Panc1 (cell line): Measurements from ENCODE around the gene THAP4. TPM values are rescaled to one million over a fixed set of nuclear protein-coding genes. Genes with fewer than 3 reads are reported as not detected.
A peak's percentile ranks its signal among the peaks of the same experiment; 100 is the strongest.

Source experiments
- ATAC-seq: fragments of 200-7000 bp; cut with Tn5 transposase; 2 replicates; pipeline ENCODE4 v1.9.1; 2020; ENCODE audit warnings: mild to moderate bottlenecking, moderate library complexity
- Bru-seq: library from RNA; stranded (reverse); fragments of 400-500 nt; gene quantifications from one replicate; lab custom pipeline; 2021; lab: Mats Ljungman, UMichigan
- BruChase-seq, 2 experiments: library from RNA; stranded (reverse); fragments of 400-500 nt; gene quantifications; one replicate each; lab custom pipeline; 2021; lab: Mats Ljungman, UMichigan
- BruUV-seq: library from RNA; stranded (reverse); fragments of 400-500 nt; replicated peaks from 2 replicates; lab custom pipeline; 2021; lab: Mats Ljungman, UMichigan
- CTCF ChIA-PET: fragments of 300-600 bp; sonication (Branson Sonifier 250); formaldehyde crosslinking; loops from one replicate; lab custom pipeline; 2022; ENCODE audit warnings: antibody characterized with exemption; lab: Charles Lee
- POLR2A ChIA-PET: fragments of 300-600 bp; sonication (Branson Sonifier 250); formaldehyde crosslinking; loops from one replicate; lab custom pipeline; 2022; ENCODE audit warnings: antibody characterized with exemption; lab: Charles Lee
- DNase-seq: peaks from one replicate; pipeline ENCODE4 v3.0.0-alpha.2; 2010; ENCODE audit warnings: low read depth, low spot score
- H3K27ac ChIP-seq: 2 replicates; pipeline ENCODE4 v1.5.1; 2011; ENCODE audit warnings: mild to moderate bottlenecking, low read length, inconsistent platforms
- H3K27me3 ChIP-seq: fragments of 200-500 bp; sonication (Bioruptor generic); 2 replicates; pipeline ENCODE4 v1.6.0; 2014; ENCODE audit warnings: low read length, inconsistent platforms; ENCODE audit not compliant: control insufficient read depth, insufficient read depth
- H3K36me3 ChIP-seq: fragments of 200-500 bp; sonication (Bioruptor generic); 2 replicates; pipeline ENCODE4 v1.5.1; 2014; ENCODE audit warnings: inconsistent platforms, mild to moderate bottlenecking, low read length, moderate library complexity; ENCODE audit not compliant: control insufficient read depth, insufficient read depth
- H3K4me1 ChIP-seq: 2 replicates; pipeline ENCODE4 v1.5.1; 2011; ENCODE audit warnings: inconsistent platforms, mild to moderate bottlenecking, low read length, moderate library complexity; ENCODE audit not compliant: control insufficient read depth, insufficient read depth
- H3K4me3 ChIP-seq, 2 experiments: 2 replicates each; pipeline ENCODE4 v1.5.1; 2011 to 2012; ENCODE audit warnings: low read depth in 2 of 2, low read length in 2 of 2, mild to moderate bottlenecking in 2 of 2, inconsistent platforms in 1 of 2, moderate library complexity in 1 of 2
- H3K9me3 ChIP-seq: fragments of 200-500 bp; sonication (Bioruptor generic); 2 replicates; pipeline ENCODE4 v1.5.1; 2014; ENCODE audit warnings: low read depth, mild to moderate bottlenecking, inconsistent platforms, low read length, moderate library complexity; ENCODE audit not compliant: control insufficient read depth, insufficient read depth
- POLR2AphosphoS5 ChIP-seq: IDR thresholded peaks from 2 replicates; pipeline ENCODE4 v1.6.1; 2012; ENCODE audit warnings: mild to moderate bottlenecking, low read depth, low read length, moderate library complexity
- REST ChIP-seq, 2 experiments: IDR thresholded peaks; 2 replicates each; pipeline ENCODE4 v1.6.1; 2011 to 2012; ENCODE audit warnings: low read depth in 2 of 2, control low read depth in 1 of 2, low read length in 1 of 2, mild to moderate bottlenecking in 1 of 2, moderate library complexity in 1 of 2; ENCODE audit not compliant: insufficient read depth in 1 of 2
- SIN3A ChIP-seq: IDR thresholded peaks from 2 replicates; pipeline ENCODE4 v1.6.1; 2012; ENCODE audit warnings: low read depth, mild to moderate bottlenecking, low read length, moderate library complexity, borderline replicate concordance; ENCODE audit not compliant: insufficient read depth
- TCF7L2 ChIP-seq: IDR thresholded peaks from 2 replicates; pipeline ENCODE4 v1.6.1; 2011; ENCODE audit warnings: mild to moderate bottlenecking, low read depth, low read length, inconsistent platforms
- in situ Hi-C: cut with HindIII; loops from 2 replicates; pipeline ENCODE4 v1.10.0; 2016; ENCODE audit warnings: low sequenced_read_pairs, low pct_unique_long_range_greater_than_20kb
- intact Hi-C: fragments of 100-400 bp; cut with micrococcal nuclease; formaldehyde crosslinking; loops from one replicate; pipeline ENCODE4 v1.10.0; 2022; ENCODE audit not compliant: unreplicated experiment
- long read RNA-seq: library from polyadenylated mRNA; unstranded; transcript quantifications from one replicate; pipeline ENCODE4 v2.0.0, GENCODE V29; 2021; ENCODE audit not compliant: unreplicated experiment
- polyA plus RNA-seq: library from polyadenylated mRNA; unstranded; fragments of >200 nt; gene quantifications from one replicate; pipeline ENCODE4 v1.2.1, GENCODE V29; 2012; ENCODE audit warnings: missing spikeins; ENCODE audit not compliant: insufficient read length
- total RNA-seq: library from RNA; stranded (reverse); gene quantifications from one replicate; pipeline ENCODE4 v1.2.1, GENCODE V29; 2021; ENCODE audit not compliant: unreplicated experiment
- TF ChIP-seq, protein P1 (sequence below): fragments of 450-650 bp; IDR thresholded peaks from 2 replicates; pipeline ENCODE4 v1.5.1; 2017; ENCODE audit warnings: mild to moderate bottlenecking

The THAP4 gene, protein sequence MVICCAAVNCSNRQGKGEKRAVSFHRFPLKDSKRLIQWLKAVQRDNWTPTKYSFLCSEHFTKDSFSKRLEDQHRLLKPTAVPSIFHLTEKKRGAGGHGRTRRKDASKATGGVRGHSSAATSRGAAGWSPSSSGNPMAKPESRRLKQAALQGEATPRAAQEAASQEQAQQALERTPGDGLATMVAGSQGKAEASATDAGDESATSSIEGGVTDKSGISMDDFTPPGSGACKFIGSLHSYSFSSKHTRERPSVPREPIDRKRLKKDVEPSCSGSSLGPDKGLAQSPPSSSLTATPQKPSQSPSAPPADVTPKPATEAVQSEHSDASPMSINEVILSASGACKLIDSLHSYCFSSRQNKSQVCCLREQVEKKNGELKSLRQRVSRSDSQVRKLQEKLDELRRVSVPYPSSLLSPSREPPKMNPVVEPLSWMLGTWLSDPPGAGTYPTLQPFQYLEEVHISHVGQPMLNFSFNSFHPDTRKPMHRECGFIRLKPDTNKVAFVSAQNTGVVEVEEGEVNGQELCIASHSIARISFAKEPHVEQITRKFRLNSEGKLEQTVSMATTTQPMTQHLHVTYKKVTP
- total RNA-seq = 77.9 TPM
- 127 TPM for polyA plus RNA-seq
- percentile 74 among the genes with signal in this experiment for Bru-seq, nascent RNA
- percentile 70 among the genes with signal in this experiment for BruChase-seq, experiment 1, labeled RNA remaining after a 2-hour chase
- BruChase-seq, experiment 2, labeled RNA remaining after a 6-hour chase = percentile 75 among the genes with signal in this experiment
- long read RNA-seq, transcript THAP4-201 (2 exons, 581 nt) = minor isoform, 8 of 151 reads
- long read RNA-seq, transcript THAP4-204 (6 exons, 2,367 nt) = major isoform, 108 of 151 reads
- long read RNA-seq, partial matches to known transcripts = 17 of 151 reads
- long read RNA-seq, other reads (novel, unspliced or antisense) = 18 of 151 reads

DNA sequence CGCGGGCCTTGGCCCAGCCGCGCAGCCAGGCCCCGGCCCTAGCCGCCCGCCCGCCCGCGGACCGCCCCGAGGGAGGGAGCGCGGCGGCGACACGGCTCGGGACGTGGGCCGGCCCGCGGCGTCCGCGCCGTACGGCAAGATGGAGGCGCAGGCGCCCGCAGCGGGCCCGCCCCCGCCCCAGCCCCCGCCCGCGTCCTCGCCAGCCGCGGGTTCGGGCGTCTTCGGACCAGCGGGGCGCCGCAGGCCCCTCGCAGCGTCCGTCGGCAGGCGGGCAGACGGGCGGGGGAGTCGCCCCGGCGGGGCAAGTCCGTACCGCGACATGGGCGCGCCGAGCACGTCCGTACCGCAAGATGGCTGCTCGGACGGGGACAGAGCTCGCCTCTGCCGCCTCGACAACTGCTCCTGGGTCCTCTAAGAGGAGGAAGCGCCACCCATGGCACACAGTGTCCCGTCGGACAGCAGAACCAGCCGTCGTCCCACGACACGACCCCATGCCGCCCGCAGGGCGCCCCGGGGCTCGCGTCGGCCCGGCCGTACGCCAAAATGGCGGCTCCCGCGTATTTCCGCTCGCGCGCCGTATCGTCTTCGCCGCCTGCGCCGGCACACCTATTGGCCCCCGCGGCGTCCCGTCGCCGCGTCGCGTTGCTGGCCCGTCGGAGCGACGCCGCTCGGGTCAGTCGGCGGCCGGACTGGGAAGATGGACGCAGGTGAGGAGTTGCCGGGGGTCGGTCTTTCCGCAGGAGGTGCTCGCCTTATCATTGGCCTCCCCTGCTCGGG is at the start of gene THAP4, which contains the start of gene ATG4B:
THAP4 (minus strand) TSS at position 141 of the 777 bp plus-strand sequence. CDS start 141 bp downstream, outside the sequence.
ATG4B (plus strand) TSS at position 676 of the 777 bp plus-strand sequence; CDS start at position 698, 22 bp downstream.
- in situ Hi-C loops (no loop called here), intact Hi-C loops (no loop called here)
- H3K27me3 ChIP-seq = no peaks in the 10 kb centered on the region
- ChIA-PET CTCF (no interaction called here), POLR2A (interaction anchor here (0.6 to 1.1 kb wide), 2 partner anchors 24 to 549 kb away, joined by 3 to 7 read pairs; no protein-coding TSS in a partner anchor)
- H3K27ac ChIP-seq = peak within 1 kb of the TSS; percentile 92
- ATAC-seq = peak; percentile 89
- H3K9me3 ChIP-seq = peaks cover 5% of the 10 kb centered on the region; the same call in 1 of the 2 replicates
- peak; percentile 58 for DNase-seq
- peaks cover 3% of the 10 kb centered on the region; the same call in 1 of the 2 replicates for H3K36me3 ChIP-seq
- peak within 1 kb of the TSS; percentile 65 to 82 for H3K4me3 ChIP-seq
- H3K4me1 ChIP-seq = peaks cover 11% of the 10 kb centered on the region
- no TSS peak for BruUV-seq
- TF ChIP-seq, protein P1, sequence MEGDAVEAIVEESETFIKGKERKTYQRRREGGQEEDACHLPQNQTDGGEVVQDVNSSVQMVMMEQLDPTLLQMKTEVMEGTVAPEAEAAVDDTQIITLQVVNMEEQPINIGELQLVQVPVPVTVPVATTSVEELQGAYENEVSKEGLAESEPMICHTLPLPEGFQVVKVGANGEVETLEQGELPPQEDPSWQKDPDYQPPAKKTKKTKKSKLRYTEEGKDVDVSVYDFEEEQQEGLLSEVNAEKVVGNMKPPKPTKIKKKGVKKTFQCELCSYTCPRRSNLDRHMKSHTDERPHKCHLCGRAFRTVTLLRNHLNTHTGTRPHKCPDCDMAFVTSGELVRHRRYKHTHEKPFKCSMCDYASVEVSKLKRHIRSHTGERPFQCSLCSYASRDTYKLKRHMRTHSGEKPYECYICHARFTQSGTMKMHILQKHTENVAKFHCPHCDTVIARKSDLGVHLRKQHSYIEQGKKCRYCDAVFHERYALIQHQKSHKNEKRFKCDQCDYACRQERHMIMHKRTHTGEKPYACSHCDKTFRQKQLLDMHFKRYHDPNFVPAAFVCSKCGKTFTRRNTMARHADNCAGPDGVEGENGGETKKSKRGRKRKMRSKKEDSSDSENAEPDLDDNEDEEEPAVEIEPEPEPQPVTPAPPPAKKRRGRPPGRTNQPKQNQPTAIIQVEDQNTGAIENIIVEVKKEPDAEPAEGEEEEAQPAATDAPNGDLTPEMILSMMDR = no peak
- peak in 1 of 2 experiments; percentile 51; a peak in 1 of 4 replicates for TF ChIP-seq REST (IDR thresholded peaks at IDR 0.05; ENCODE audit: insufficient read depth in 1 of 2, low read depth in 2 of 2, low read length in 1 of 2)
- peak; percentile 82 for TF ChIP-seq POLR2AphosphoS5
- peak; percentile 83 for TF ChIP-seq TCF7L2
- TF ChIP-seq SIN3A = peak; percentile 82; the same call in 1 of the 2 replicates

GRCh38 chr2:241686324-241686649 is 49.3 kb upstream of the THAP4 start:
- peaks cover 17% of the 10 kb centered on the region for H3K36me3 ChIP-seq
- peaks cover 14% of the 10 kb centered on the region for H3K4me1 ChIP-seq
- POLR2A ChIA-PET = interaction anchor here (0.6 to 0.8 kb wide), 4 partner anchors 11 to 29 kb away, joined by 3 to 7 read pairs (median 4); partner anchors contain the start of gene ING5
- in situ Hi-C loops = no loop called here
- CTCF ChIA-PET = interaction anchor here (0.7 kb wide), 1 partner anchor 48 kb away, joined by 4 read pairs; no protein-coding TSS in a partner anchor
- BruUV-seq = no TSS peak
- no peak for DNase-seq
- peak overlapping the region; percentile 51 for H3K27ac ChIP-seq
- TF ChIP-seq, protein P1 = no peak
- H3K4me3 ChIP-seq = peak overlapping the region; percentile 52 to 97
- H3K27me3 ChIP-seq = no peaks in the 10 kb centered on the region
- intact Hi-C loops = no loop called here
- peak; percentile 32 for ATAC-seq
- H3K9me3 ChIP-seq = no peaks in the 10 kb centered on the region
